HepG2 (cell line): ENCODE data around the gene MCC. TPM values are rescaled to one million over a fixed set of nuclear protein-coding genes. Genes with fewer than 3 reads are reported as not detected.

ENCODE experiments used
- ATAC-seq: fragments of 200-7000 bp; cut with Tn5 transposase; 3 replicates; pipeline ENCODE4 v1.9.1; 2020; ENCODE audit warnings: mild to moderate bottlenecking, moderate library complexity
- BruUV-seq: library from RNA; stranded (reverse); fragments of 400-500 nt; replicated peaks from 2 replicates; lab custom pipeline; 2021; lab: Mats Ljungman, UMichigan
- CTCF ChIA-PET: fragments of 300-600 bp; formaldehyde crosslinking; extraction: SDS; loops from one replicate; lab custom pipeline; 2021; ENCODE audit warnings: low total read pairs, inconsistent platforms, low intra/inter-chr PET ratio; lab: Yijun Ruan, JAX
- POLR2A ChIA-PET: fragments of 350-600 bp; sonication (Branson Sonifier 250); formaldehyde crosslinking; loops from one replicate; lab custom pipeline; 2020; ENCODE audit warnings: antibody characterized with exemption, inconsistent platforms; lab: Yijun Ruan, JAX
- DNase-seq: peaks from one replicate; pipeline ENCODE4 v3.0.0-alpha.2; 2015; ENCODE audit warnings: low spot score
- FAIRE-seq: peaks from 3 replicates; lab custom pipeline; 2011; peaks lifted over from hg19 to GRCh38; lab: Jason Lieb, UNC
- H2AFZ ChIP-seq: one replicate; pipeline ENCODE4 v1.6.1; 2011; ENCODE audit warnings: low read length, inconsistent platforms
- H3K27ac ChIP-seq: fragments of 300-600 bp; 3 replicates; pipeline ENCODE4 v1.8.0; 2011; ENCODE audit warnings: mixed run types, mild to moderate bottlenecking, mixed read lengths, low read length, inconsistent platforms; ENCODE audit not compliant: insufficient read depth; ENCODE audit errors: extremely low read length
- H3K27me3 ChIP-seq, 2 experiments: fragments of 200-600 bp in 1 of 2; 2 replicates in 1 of 2; 3 replicates in 1 of 2; pipeline versions ENCODE4 v1.6.0 to v1.8.0; 2011; ENCODE audit warnings: low read length in 2 of 2, mild to moderate bottlenecking in 2 of 2, moderate library complexity in 2 of 2, inconsistent platforms in 1 of 2; ENCODE audit not compliant: insufficient read depth in 2 of 2, control insufficient read depth in 1 of 2
- H3K36me3 ChIP-seq, 2 experiments: fragments of 200-600 bp in 1 of 2; replicated peaks in 1 of 2; 2 replicates in 1 of 2; 3 replicates in 1 of 2; pipeline versions ENCODE4 v1.5.1 to v1.8.0; 2011; ENCODE audit warnings: low read length in 2 of 2, inconsistent platforms in 1 of 2; ENCODE audit not compliant: insufficient read depth in 2 of 2, control insufficient read depth in 1 of 2
- H3K4me1 ChIP-seq: 2 replicates; pipeline ENCODE4 v1.5.1; 2012; ENCODE audit warnings: low read length, inconsistent platforms; ENCODE audit not compliant: insufficient read depth
- H3K4me2 ChIP-seq: 2 replicates; pipeline ENCODE4 v1.6.0; 2011; ENCODE audit warnings: low read depth, low read length, inconsistent platforms
- H3K4me3 ChIP-seq, 3 experiments: fragments of 200-600 bp in 1 of 3; sonication (generic), shearing (Covaris generic) in 1 of 3; replicated peaks in 1 of 3; 2 replicates each; pipeline ENCODE4 v1.5.1; 2011 to 2016; ENCODE audit warnings: low read length in 3 of 3, inconsistent platforms in 2 of 3, low read depth in 2 of 3, mild to moderate bottlenecking in 2 of 3, control low read depth in 1 of 3, mixed read lengths in 1 of 3; ENCODE audit not compliant: insufficient read depth in 1 of 3
- H3K79me2 ChIP-seq: one replicate; pipeline ENCODE4 v1.6.1; 2011; ENCODE audit warnings: low read length, inconsistent platforms; ENCODE audit not compliant: insufficient read depth
- H3K9ac ChIP-seq: 2 replicates; pipeline ENCODE4 v1.6.0; 2011; ENCODE audit warnings: mild to moderate bottlenecking, low read depth, low read length, inconsistent platforms; ENCODE audit not compliant: insufficient read depth
- H3K9me3 ChIP-seq: 2 replicates; pipeline ENCODE4 v1.5.1; 2012; ENCODE audit warnings: mild to moderate bottlenecking, low read length
- H4K20me1 ChIP-seq: 2 replicates; pipeline ENCODE4 v1.6.0; 2011; ENCODE audit warnings: inconsistent platforms, mild to moderate bottlenecking, low read length, moderate library complexity; ENCODE audit not compliant: insufficient read depth
- AGO1 ChIP-seq: fragments of 200-400 bp; formaldehyde crosslinking; IDR thresholded peaks from 2 replicates; pipeline ENCODE4 v1.6.1; 2017; ENCODE audit warnings: mild to moderate bottlenecking, low read depth, low read length, moderate library complexity; ENCODE audit not compliant: poor library complexity, severe bottlenecking
- CBX5 ChIP-seq: sonication (generic); formaldehyde crosslinking; IDR thresholded peaks from 2 replicates; pipeline ENCODE4 v1.4.0; 2020; ENCODE audit warnings: missing genetic modification reagents, borderline replicate concordance
- DNMT3B ChIP-seq: conservative IDR thresholded peaks from 2 replicates; pipeline ENCODE4 v1.6.1; 2016; ENCODE audit warnings: missing biosample characterization, control low read depth
- JDP2 ChIP-seq: sonication (generic); formaldehyde crosslinking; IDR thresholded peaks from 2 replicates; pipeline ENCODE4 v1.8.1; 2022; ENCODE audit warnings: missing genetic modification reagents, borderline replicate concordance
- NBN ChIP-seq: fragments of 450-650 bp; conservative IDR thresholded peaks from 2 replicates; pipeline ENCODE4 v1.6.1; 2017
- RFX5 ChIP-seq: IDR thresholded peaks from 2 replicates; pipeline ENCODE4 v1.6.1; 2011; ENCODE audit warnings: low read depth, low read length, improper control_type of control experiment
- SKI ChIP-seq: fragments of 450-650 bp; IDR thresholded peaks from one replicate; pipeline ENCODE4 v1.6.1; 2018; ENCODE audit warnings: mild to moderate bottlenecking; ENCODE audit not compliant: partially characterized antibody
- TCF7L2 ChIP-seq: IDR thresholded peaks from 2 replicates; pipeline ENCODE4 v1.6.1; 2011; ENCODE audit warnings: mild to moderate bottlenecking, low read depth, low read length, moderate library complexity
- ZFY ChIP-seq: sonication (generic); formaldehyde crosslinking; IDR thresholded peaks from 2 replicates; pipeline ENCODE4 v1.4.0; 2020; ENCODE audit warnings: missing genetic modification reagents
- ZMYM3 ChIP-seq: sonication (generic); formaldehyde crosslinking; IDR thresholded peaks from 2 replicates; pipeline ENCODE4 v1.5.1; 2020; ENCODE audit warnings: mild to moderate bottlenecking, missing genetic modification reagents
- ZNF124 ChIP-seq: sonication (generic); formaldehyde crosslinking; IDR thresholded peaks from 2 replicates; pipeline ENCODE4 v1.4.0; 2020; ENCODE audit warnings: missing genetic modification reagents
- ZNF629 ChIP-seq: sonication (generic); formaldehyde crosslinking; conservative IDR thresholded peaks from 2 replicates; pipeline ENCODE4 v1.5.0; 2020; ENCODE audit warnings: missing genetic modification reagents
- ZNF704 ChIP-seq: sonication (generic); formaldehyde crosslinking; IDR thresholded peaks from 2 replicates; pipeline ENCODE4 v1.8.1; 2023; ENCODE audit warnings: mild to moderate bottlenecking, inconsistent platforms, moderate library complexity, missing genetic modification reagents, borderline replicate concordance
- ZNF775 ChIP-seq: sonication (generic); formaldehyde crosslinking; IDR thresholded peaks from 2 replicates; pipeline ENCODE4 v1.4.0; 2020; ENCODE audit warnings: missing genetic modification reagents, mild to moderate bottlenecking, moderate library complexity, borderline replicate concordance
- ZNF776 ChIP-seq: sonication (generic); formaldehyde crosslinking; IDR thresholded peaks from 2 replicates; pipeline ENCODE4 v1.4.0; 2020; ENCODE audit warnings: mild to moderate bottlenecking, missing genetic modification reagents
- ZNF879 ChIP-seq: sonication (generic); formaldehyde crosslinking; IDR thresholded peaks from 2 replicates; pipeline ENCODE4 v1.8.1; 2023; ENCODE audit warnings: missing genetic modification reagents
- ZSCAN25 ChIP-seq: sonication (generic); formaldehyde crosslinking; IDR thresholded peaks from 2 replicates; pipeline ENCODE4 v1.8.0; 2022; ENCODE audit warnings: mild to moderate bottlenecking, missing genetic modification reagents
- WGBS: methylation state at CpG from one replicate; pipeline ENCODE4 v1.1.6; 2017; ENCODE audit warnings: low lambda C conversion rate; 5-methylcytosine and 5-hydroxymethylcytosine counted together
- in situ Hi-C: cut with HindIII; loops from 2 replicates; pipeline ENCODE4 v1.10.0; 2017; ENCODE audit warnings: low pct_unique_long_range_greater_than_20kb; ENCODE audit not compliant: extremely low pct_ligation_motif_present
- intact Hi-C: fragments of 100-400 bp; cut with micrococcal nuclease; formaldehyde crosslinking; loops from one replicate; pipeline ENCODE4 v1.10.0; 2022; ENCODE audit not compliant: unreplicated experiment
- polyA plus RNA-seq, 8 experiments: library from polyadenylated mRNA; depleted of rRNA in 3 of 8; stranded (reverse) in 7 of 8; unstranded in 1 of 8; fragments of >200 nt; fragmentation: Illumina TruSeq in 4 of 8; extraction: Trizol in 4 of 8; gene quantifications; 2 replicates each; pipeline versions ENCODE4 v1.2.1 to v1.2.3, GENCODE V29; 2011 to 2016; ENCODE audit warnings: low read depth in 4 of 8, missing spikeins in 1 of 8, mixed read lengths in 1 of 8; ENCODE audit not compliant: insufficient read depth in 1 of 8
- total RNA-seq, 5 experiments: library from RNA; depleted of rRNA; stranded (reverse); fragments of >200 nt; fragmentation: Illumina TruSeq; extraction: Trizol; gene quantifications; 2 replicates each; pipeline ENCODE4 v1.2.3, GENCODE V29; 2016; ENCODE audit warnings: low read depth in 1 of 5
- TF ChIP-seq, protein P1 (sequence below): sonication (generic); formaldehyde crosslinking; IDR thresholded peaks from 2 replicates; pipeline ENCODE4 v1.4.0; 2020; ENCODE audit warnings: missing genetic modification reagents
- TF ChIP-seq, protein P2 (sequence below): sonication (generic); IDR thresholded peaks from 2 replicates; pipeline ENCODE4 v1.6.1; 2016; ENCODE audit warnings: low read depth, borderline replicate concordance

Gene MCC
- total and polyA plus RNA-seq, 2 of the 13 experiments (the other 11 are each of a cell fraction or from before 2014, with no cell fraction given) = 0.55 to 2.4 TPM

DNA sequence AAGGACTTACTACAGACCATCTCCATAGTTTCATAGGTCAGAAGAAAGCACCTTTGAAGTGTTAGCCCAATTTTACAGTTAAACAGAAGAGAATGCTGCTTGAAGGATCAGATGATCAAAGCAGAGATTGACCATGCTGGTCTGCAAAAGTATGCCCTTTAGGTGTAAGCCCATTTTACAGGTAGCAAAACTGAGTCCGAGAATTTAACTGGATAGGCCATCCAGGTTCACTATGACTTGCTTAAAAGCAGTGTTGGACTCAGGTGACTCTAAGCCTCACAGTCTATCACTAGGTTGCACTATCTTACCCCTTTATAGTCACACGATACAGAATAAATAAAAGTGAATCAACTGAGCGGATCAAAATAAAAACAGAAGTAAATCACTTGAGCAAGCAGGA is 299.0 kb downstream of the MCC start:
- in situ Hi-C loops (no loop called here), intact Hi-C loops (no loop called here)
- BruUV-seq = no TSS peak
- Histone ChIP-seq H3K9ac (no peak overlapping the region), H3K36me3 (no peaks in the 10 kb centered on the region), H3K9me3 (peaks cover 6% of the 10 kb centered on the region), H3K79me2 (no peaks in the 10 kb centered on the region), H3K4me3 (no peak overlapping the region), H2AFZ (no peak overlapping the region), H3K27ac (no peak overlapping the region), H3K4me2 (no peak overlapping the region), H3K27me3 (no peaks in the 10 kb centered on the region), H4K20me1 (no peaks in the 10 kb centered on the region), H3K4me1 (peaks cover 7% of the 10 kb centered on the region)
- TF ChIP-seq ZNF629 (CRISPR knock-in tag) (peak; percentile 76), JDP2 (no peak), DNMT3B (CRISPR knock-in tag) (no peak)
- no peak for ATAC-seq
- 75% methylated on average over 3 of the region's 3 CpGs for WGBS
- FAIRE-seq = no peak
- ChIA-PET CTCF (no interaction called here), POLR2A (no interaction called here)
- DNase-seq = no peak

GRCh38 chr5:113188436-113188835 is 299.8 kb downstream of the MCC start:
- H3K27me3 ChIP-seq = no peaks in the 10 kb centered on the region
- no peak overlapping the region for H3K4me3 ChIP-seq
- no peaks in the 10 kb centered on the region for H4K20me1 ChIP-seq
- H3K9ac ChIP-seq = no peak overlapping the region
- in situ Hi-C loops (no loop called here), intact Hi-C loops (no loop called here)
- no TSS peak for BruUV-seq
- no peaks in the 10 kb centered on the region for H3K4me1 ChIP-seq
- no peaks in the 10 kb centered on the region for H3K36me3 ChIP-seq
- ChIA-PET POLR2A (no interaction called here), CTCF (no interaction called here)
- FAIRE-seq = no peak
- H2AFZ ChIP-seq = no peak overlapping the region
- no peak overlapping the region for H3K4me2 ChIP-seq
- H3K27ac ChIP-seq = no peak overlapping the region
- no peaks in the 10 kb centered on the region for H3K79me2 ChIP-seq
- no peak for ATAC-seq
- no peak for DNase-seq
- peaks cover 6% of the 10 kb centered on the region for H3K9me3 ChIP-seq
- no peak for TF ChIP-seq CBX5 (CRISPR knock-in tag)
- no peak for TF ChIP-seq SKI
- TF ChIP-seq, protein P1, sequence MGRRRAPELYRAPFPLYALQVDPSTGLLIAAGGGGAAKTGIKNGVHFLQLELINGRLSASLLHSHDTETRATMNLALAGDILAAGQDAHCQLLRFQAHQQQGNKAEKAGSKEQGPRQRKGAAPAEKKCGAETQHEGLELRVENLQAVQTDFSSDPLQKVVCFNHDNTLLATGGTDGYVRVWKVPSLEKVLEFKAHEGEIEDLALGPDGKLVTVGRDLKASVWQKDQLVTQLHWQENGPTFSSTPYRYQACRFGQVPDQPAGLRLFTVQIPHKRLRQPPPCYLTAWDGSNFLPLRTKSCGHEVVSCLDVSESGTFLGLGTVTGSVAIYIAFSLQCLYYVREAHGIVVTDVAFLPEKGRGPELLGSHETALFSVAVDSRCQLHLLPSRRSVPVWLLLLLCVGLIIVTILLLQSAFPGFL (CRISPR knock-in tag) = no peak
- no peak for TF ChIP-seq ZMYM3 (CRISPR knock-in tag)
- TF ChIP-seq ZNF775 (CRISPR knock-in tag) = no peak
- TF ChIP-seq ZSCAN25 = no peak
- no peak for TF ChIP-seq NBN
- TF ChIP-seq ZNF879 (CRISPR knock-in tag) = no peak
- TF ChIP-seq TCF7L2 = no peak
- TF ChIP-seq, protein P2, sequence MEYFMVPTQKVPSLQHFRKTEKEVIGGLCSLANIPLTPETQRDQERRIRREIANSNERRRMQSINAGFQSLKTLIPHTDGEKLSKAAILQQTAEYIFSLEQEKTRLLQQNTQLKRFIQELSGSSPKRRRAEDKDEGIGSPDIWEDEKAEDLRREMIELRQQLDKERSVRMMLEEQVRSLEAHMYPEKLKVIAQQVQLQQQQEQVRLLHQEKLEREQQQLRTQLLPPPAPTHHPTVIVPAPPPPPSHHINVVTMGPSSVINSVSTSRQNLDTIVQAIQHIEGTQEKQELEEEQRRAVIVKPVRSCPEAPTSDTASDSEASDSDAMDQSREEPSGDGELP = no peak
- TF ChIP-seq ZFY (CRISPR knock-in tag) = no peak
- no peak for TF ChIP-seq ZNF776 (CRISPR knock-in tag)
- no peak for TF ChIP-seq RFX5
- no peak for TF ChIP-seq ZNF704 (CRISPR knock-in tag)
- TF ChIP-seq ZNF124 = no peak
- no peak for TF ChIP-seq AGO1
